ENCODE data around the gene HYAL2. TPM values are rescaled to one million over a fixed set of nuclear protein-coding genes. Genes with fewer than 3 reads are reported as not detected.

Gene HYAL2
- total and polyA plus RNA-seq, 10 of the 15 experiments (the other 5 are each of a cell fraction or from before 2014, with no cell fraction given) = 0.06 to 21.8 (median 12.7) TPM

- H3K9me3 ChIP-seq (replicated peaks; ENCODE audit: control insufficient read depth, insufficient read depth, low read length) = no peaks in the 10 kb centered on the region
- ChIA-PET POLR2A (no interaction called here), CTCF (interaction anchor here (1.1 kb wide), 1 partner anchor 14 kb away, joined by 4 read pairs; no protein-coding TSS in a partner anchor), SMC1A (ENCODE audit: uncharacterized antibody, unreplicated experiment) (no interaction called here), RAD21 (ENCODE audit: unreplicated experiment) (no interaction called here)
- H3K9ac ChIP-seq (ENCODE audit: control insufficient read depth, insufficient read depth, low read length) = no peak overlapping the region
- no TSS peak for BruUV-seq (replicated peaks)
- in situ Hi-C loops (cut with MboI) (no loop called here), intact Hi-C loops (cut with micrococcal nuclease; ENCODE audit: unreplicated experiment) (no loop called here)
- ATAC-seq (no peak), DNase-seq (ENCODE audit: low read depth, low spot score) (no peak), FAIRE-seq (no peak)
- H3K79me2 ChIP-seq (ENCODE audit: control insufficient read depth, insufficient read depth, low read length) = peaks cover 21% of the 10 kb centered on the region
- H3K4me1 ChIP-seq (ENCODE audit: control insufficient read depth, insufficient read depth, low read length) = peaks cover 3% of the 10 kb centered on the region; the same call in 1 of the 2 replicates
- H2AFZ ChIP-seq (ENCODE audit: control insufficient read depth, low read depth, low read length) = no peak overlapping the region
- TF ChIP-seq ETV6 (conservative IDR thresholded peaks at IDR 0.05 in 1 of 2, IDR thresholded peaks at IDR 0.05 in 1 of 2; ENCODE audit: borderline replicate concordance in 1 of 2, low read depth in 1 of 2) = no peak
- TF ChIP-seq E2F8 (IDR thresholded peaks at IDR 0.05; ENCODE audit: low read depth, partially characterized antibody) = no peak
- no peak for TF ChIP-seq MYC (IDR thresholded peaks at IDR 0.05; ENCODE audit: insufficient read depth, insufficient read length, insufficient replicate concordance, low read length, severe bottlenecking)
- no peak for TF ChIP-seq ZBTB11 (CRISPR knock-in tag; IDR thresholded peaks at IDR 0.05)
- TF ChIP-seq PML (IDR thresholded peaks at IDR 0.05; ENCODE audit: low read length) = no peak
- no peak for TF ChIP-seq WRNIP1 (IDR thresholded peaks at IDR 0.05; ENCODE audit: borderline replicate concordance, low read depth, low read length)
- TF ChIP-seq BMI1 (IDR thresholded peaks at IDR 0.05; ENCODE audit: borderline replicate concordance) = no peak
- TF ChIP-seq YY1 (IDR thresholded peaks at IDR 0.05; ENCODE audit: low read depth, low read length) = no peak
- no peak for TF ChIP-seq LARP7 (IDR thresholded peaks at IDR 0.05)
- no peaks in the 10 kb centered on the region for H4K20me1 ChIP-seq (ENCODE audit: control insufficient read depth, insufficient read depth)
- no peaks in the 10 kb centered on the region for H3K27me3 ChIP-seq (replicated peaks in 1 of 2; ENCODE audit: control insufficient read depth in 2 of 2, insufficient read depth in 2 of 2, low read length in 1 of 2)
- no peak overlapping the region for H3K4me3 ChIP-seq
- no peak overlapping the region for H3K4me2 ChIP-seq (ENCODE audit: control insufficient read depth, insufficient read depth)
- WGBS (ENCODE audit: insufficient coverage, insufficient replicate concordance, low lambda C conversion rate, missing lambda C conversion rate) = 95% methylated on average over 23 of the region's 23 CpGs
- H3K36me3 ChIP-seq (ENCODE audit: control insufficient read depth in 2 of 2, insufficient read depth in 2 of 2, low read length in 1 of 2) = peaks cover 0 to 28% of the 10 kb centered on the region in 2 experiments; a peak in 3 of 4 replicates
- H3K27ac ChIP-seq (ENCODE audit: control insufficient read depth, insufficient read depth) = no peak overlapping the region
Observed at GRCh38 chr3:50288387-50289007, 34.0 kb downstream of the HYAL2 start.
